Measurements from ENCODE around the gene PPM1H.

The PPM1H gene

GRCh38 chr12:62854024-62854423 is 80.9 kb downstream of the PPM1H start:
- H3K4me3 ChIP-seq (ENCODE audit: low read length) = no peak overlapping the region
- TF ChIP-seq EZH2phosphoT487 (IDR thresholded peaks at IDR 0.05; ENCODE audit: low read depth) (no peak), CTCF (IDR thresholded peaks at IDR 0.05; ENCODE audit: low read depth, low read length) (no peak)
- H3K4me1 ChIP-seq (ENCODE audit: low read length) = peaks cover 2% of the 10 kb centered on the region
- no peak overlapping the region for H2AFZ ChIP-seq (ENCODE audit: low read depth, low read length)
- no peaks in the 10 kb centered on the region for H3K36me3 ChIP-seq (replicated peaks; ENCODE audit: low read depth, low read length)
- no peaks in the 10 kb centered on the region for H4K20me1 ChIP-seq (ENCODE audit: insufficient read depth, low read length)
- no peaks in the 10 kb centered on the region for H3K9me3 ChIP-seq (ENCODE audit: insufficient read depth, low read length)
- no peak overlapping the region for H3K9ac ChIP-seq (ENCODE audit: low read length)
- no peak overlapping the region for H3K27ac ChIP-seq (ENCODE audit: low read length)
- H3K79me2 ChIP-seq (ENCODE audit: low read length) = no peaks in the 10 kb centered on the region
- no peak overlapping the region for H3K4me2 ChIP-seq (ENCODE audit: low read length)
- H3K27me3 ChIP-seq (ENCODE audit: low read depth, low read length) = no peaks in the 10 kb centered on the region

DNA sequence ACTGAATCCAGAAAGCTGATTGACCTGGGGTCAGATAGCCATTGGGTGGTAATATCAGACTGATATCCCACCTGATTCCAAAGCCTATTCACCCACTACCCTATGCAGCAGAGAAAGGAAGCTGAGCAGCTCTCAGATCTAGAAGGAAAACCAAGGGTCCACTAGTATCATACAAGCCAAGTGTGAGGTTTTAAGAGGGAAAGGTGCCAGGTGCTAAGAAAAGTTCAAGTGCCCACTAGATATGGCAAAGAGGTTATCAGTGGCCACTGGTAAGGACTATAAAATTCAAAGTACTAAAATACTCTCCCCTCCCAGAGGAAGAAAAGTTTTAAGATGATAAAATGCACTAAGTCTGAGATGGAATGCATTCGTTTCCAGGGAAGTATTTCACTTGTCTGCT is 85.6 kb downstream of the PPM1H start:
- no peak overlapping the region for H3K4me2 ChIP-seq (ENCODE audit: low read length)
- H3K36me3 ChIP-seq (replicated peaks; ENCODE audit: low read depth, low read length) = no peaks in the 10 kb centered on the region
- no peaks in the 10 kb centered on the region for H4K20me1 ChIP-seq (ENCODE audit: insufficient read depth, low read length)
- H3K9me3 ChIP-seq (ENCODE audit: insufficient read depth, low read length) = no peaks in the 10 kb centered on the region
- no peak overlapping the region for H3K4me3 ChIP-seq (ENCODE audit: low read length)
- H3K4me1 ChIP-seq (ENCODE audit: low read length) = peaks cover 17% of the 10 kb centered on the region
- TF ChIP-seq CTCF (IDR thresholded peaks at IDR 0.05; ENCODE audit: low read depth, low read length) = no peak
- TF ChIP-seq EZH2phosphoT487 (IDR thresholded peaks at IDR 0.05; ENCODE audit: low read depth) = no peak
- no peaks in the 10 kb centered on the region for H3K27me3 ChIP-seq (ENCODE audit: low read depth, low read length)
- no peak overlapping the region for H3K9ac ChIP-seq (ENCODE audit: low read length)
- no peak overlapping the region for H3K27ac ChIP-seq (ENCODE audit: low read length)
- H3K79me2 ChIP-seq (ENCODE audit: low read length) = no peaks in the 10 kb centered on the region
- no peak overlapping the region for H2AFZ ChIP-seq (ENCODE audit: low read depth, low read length)

DNA sequence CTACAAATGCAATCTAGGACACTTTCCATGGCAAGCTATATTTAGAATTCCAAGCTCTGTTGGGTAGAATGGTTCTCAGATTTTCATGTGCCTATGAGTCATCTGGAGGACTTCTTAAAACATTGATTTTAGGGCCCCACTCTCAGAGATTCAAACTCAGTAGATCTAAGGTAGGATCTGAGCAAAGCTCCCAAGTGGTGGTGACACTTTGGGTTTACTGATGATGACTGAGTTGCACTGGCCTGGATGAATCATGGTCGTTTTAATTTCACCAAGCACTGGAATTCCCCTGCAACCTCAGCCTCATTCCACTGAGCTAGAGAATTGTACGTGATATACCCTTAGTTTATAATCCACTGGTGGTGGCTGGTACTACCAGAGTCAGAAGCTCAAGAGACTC is 86.5 kb downstream of the PPM1H start:
- peaks cover 27% of the 10 kb centered on the region for H3K4me1 ChIP-seq (ENCODE audit: low read length)
- no peak overlapping the region for H3K4me3 ChIP-seq (ENCODE audit: low read length)
- no peak overlapping the region for H3K4me2 ChIP-seq (ENCODE audit: low read length)
- no peaks in the 10 kb centered on the region for H3K36me3 ChIP-seq (replicated peaks; ENCODE audit: low read depth, low read length)
- H3K9me3 ChIP-seq (ENCODE audit: insufficient read depth, low read length) = no peaks in the 10 kb centered on the region
- H4K20me1 ChIP-seq (ENCODE audit: insufficient read depth, low read length) = no peaks in the 10 kb centered on the region
- H3K27ac ChIP-seq (ENCODE audit: low read length) = no peak overlapping the region
- TF ChIP-seq CTCF (IDR thresholded peaks at IDR 0.05; ENCODE audit: low read depth, low read length) = no peak
- no peak for TF ChIP-seq EZH2phosphoT487 (IDR thresholded peaks at IDR 0.05; ENCODE audit: low read depth)
- H3K79me2 ChIP-seq (ENCODE audit: low read length) = no peaks in the 10 kb centered on the region
- H3K9ac ChIP-seq (ENCODE audit: low read length) = no peak overlapping the region
- no peak overlapping the region for H2AFZ ChIP-seq (ENCODE audit: low read depth, low read length)
- H3K27me3 ChIP-seq (ENCODE audit: low read depth, low read length) = no peaks in the 10 kb centered on the region

DNA sequence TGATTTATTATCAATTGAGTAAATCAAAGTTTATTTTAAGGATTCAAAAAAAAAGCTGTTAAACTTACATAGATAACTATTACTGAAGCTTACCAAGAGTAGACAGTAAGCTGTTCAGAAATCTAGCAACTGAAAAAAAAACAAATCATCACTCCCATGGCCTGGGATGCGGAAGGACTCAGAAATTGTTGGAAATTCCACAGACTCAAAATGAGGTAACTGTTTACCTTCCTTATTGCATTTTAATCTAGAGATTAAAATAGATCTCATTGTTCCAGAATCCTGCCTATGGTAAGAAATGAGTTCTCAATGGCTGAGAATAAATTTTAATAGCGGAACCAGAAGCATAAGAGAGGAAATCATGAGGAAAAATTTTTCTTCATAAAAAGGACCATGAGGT is 87.2 kb downstream of the PPM1H start:
- Histone ChIP-seq H3K4me3 (ENCODE audit: low read length) (no peak overlapping the region), H3K27me3 (ENCODE audit: low read depth, low read length) (no peaks in the 10 kb centered on the region), H3K4me2 (ENCODE audit: low read length) (no peak overlapping the region), H3K36me3 (replicated peaks; ENCODE audit: low read depth, low read length) (no peaks in the 10 kb centered on the region), H2AFZ (ENCODE audit: low read depth, low read length) (no peak overlapping the region), H3K9ac (ENCODE audit: low read length) (no peak overlapping the region), H3K27ac (ENCODE audit: low read length) (no peak overlapping the region), H4K20me1 (ENCODE audit: insufficient read depth, low read length) (no peaks in the 10 kb centered on the region), H3K79me2 (ENCODE audit: low read length) (no peaks in the 10 kb centered on the region), H3K4me1 (ENCODE audit: low read length) (peaks cover 34% of the 10 kb centered on the region), H3K9me3 (ENCODE audit: insufficient read depth, low read length) (no peaks in the 10 kb centered on the region)
- no peak for TF ChIP-seq CTCF (IDR thresholded peaks at IDR 0.05; ENCODE audit: low read depth, low read length)
- TF ChIP-seq EZH2phosphoT487 (IDR thresholded peaks at IDR 0.05; ENCODE audit: low read depth) = no peak

Measured in OCI-LY3 (cell line).